ENCODE results near the gene PEAR1. TPM values are rescaled to one million over a fixed set of nuclear protein-coding genes. Genes with fewer than 3 reads are reported as not detected.

PEAR1 gene, protein sequence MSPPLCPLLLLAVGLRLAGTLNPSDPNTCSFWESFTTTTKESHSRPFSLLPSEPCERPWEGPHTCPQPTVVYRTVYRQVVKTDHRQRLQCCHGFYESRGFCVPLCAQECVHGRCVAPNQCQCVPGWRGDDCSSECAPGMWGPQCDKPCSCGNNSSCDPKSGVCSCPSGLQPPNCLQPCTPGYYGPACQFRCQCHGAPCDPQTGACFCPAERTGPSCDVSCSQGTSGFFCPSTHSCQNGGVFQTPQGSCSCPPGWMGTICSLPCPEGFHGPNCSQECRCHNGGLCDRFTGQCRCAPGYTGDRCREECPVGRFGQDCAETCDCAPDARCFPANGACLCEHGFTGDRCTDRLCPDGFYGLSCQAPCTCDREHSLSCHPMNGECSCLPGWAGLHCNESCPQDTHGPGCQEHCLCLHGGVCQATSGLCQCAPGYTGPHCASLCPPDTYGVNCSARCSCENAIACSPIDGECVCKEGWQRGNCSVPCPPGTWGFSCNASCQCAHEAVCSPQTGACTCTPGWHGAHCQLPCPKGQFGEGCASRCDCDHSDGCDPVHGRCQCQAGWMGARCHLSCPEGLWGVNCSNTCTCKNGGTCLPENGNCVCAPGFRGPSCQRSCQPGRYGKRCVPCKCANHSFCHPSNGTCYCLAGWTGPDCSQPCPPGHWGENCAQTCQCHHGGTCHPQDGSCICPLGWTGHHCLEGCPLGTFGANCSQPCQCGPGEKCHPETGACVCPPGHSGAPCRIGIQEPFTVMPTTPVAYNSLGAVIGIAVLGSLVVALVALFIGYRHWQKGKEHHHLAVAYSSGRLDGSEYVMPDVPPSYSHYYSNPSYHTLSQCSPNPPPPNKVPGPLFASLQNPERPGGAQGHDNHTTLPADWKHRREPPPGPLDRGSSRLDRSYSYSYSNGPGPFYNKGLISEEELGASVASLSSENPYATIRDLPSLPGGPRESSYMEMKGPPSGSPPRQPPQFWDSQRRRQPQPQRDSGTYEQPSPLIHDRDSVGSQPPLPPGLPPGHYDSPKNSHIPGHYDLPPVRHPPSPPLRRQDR
- 1.00 and 1.2 TPM in 2 replicates for total RNA-seq

DNA sequence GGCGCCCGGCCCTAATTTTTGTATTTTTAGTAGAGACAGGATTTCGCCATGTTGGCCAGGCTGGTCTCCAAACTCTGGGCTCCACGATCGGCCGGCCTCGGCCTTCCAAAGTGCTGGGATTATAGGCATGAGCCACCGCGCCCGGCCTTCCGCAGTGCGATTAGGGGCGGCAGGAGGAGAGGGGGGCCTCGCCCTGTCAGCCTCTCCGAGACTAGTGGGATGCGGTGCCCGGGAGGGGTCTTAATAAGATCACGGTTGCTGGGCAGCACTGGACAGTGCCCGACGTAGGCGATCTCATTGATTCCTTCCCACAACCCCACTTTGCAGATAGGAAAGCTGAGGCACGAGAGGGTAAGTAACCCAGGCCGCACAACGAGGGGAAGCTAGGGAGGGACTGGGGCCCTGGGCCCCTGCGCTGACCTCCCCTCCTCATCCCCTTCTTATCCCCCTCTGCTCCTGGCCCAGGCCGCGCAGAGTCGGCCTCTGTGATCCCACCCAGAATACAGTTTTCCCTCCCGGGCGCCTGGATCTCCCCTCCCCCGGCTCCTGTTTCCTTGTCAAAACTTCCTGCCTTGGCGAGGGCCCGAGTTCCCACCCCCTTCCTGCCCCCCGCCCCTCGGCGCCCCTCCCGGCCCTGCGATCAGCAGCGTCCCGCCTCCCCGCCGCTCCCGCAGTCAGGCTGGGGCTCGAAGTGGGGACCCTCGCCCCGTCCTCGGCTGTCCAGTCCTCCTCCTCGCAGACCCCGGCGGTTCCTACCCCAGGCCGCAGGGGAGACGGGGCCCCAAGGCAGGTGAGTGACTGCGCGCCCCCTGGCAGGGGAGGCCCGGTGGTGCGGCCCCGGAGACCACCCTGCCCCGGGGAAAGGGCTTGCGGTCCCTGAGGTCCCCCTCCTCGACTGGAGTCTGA, at the start of gene PEAR1:
Gene PEAR1 (plus strand): TSS at position 671 of the 906 bp plus-strand sequence. CDS start 10,209 bp downstream, outside the sequence.

DNA sequence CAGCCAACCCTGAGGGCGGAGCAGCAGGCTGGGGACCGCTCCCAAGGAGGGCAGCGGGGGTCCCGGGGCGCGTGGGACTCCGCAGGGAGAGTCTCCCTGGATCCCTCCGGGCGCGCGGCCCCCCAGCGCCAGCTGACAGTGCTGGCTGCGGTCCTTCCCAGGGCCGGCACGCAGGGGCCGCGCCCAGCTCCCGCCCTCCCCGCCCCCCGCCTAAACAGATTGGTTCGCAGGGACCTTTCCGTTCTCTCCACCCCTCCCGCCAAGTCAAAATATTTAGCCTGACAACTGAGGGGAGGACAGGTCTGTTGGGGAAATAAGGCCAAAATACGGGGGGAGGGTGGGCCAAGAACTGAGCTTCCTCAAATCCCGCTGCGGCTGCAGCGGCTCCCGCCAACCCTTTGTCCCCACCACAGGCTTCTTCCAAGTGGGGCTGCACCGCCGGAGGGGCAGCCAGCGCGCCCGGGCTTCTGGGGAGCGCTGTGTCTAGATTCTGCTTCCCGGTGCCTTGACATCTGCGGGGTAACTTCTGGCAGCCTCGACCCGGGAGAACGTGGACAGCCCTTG, 34.5 kb upstream of the PEAR1 start, which contains the start of gene INSRR:
Gene INSRR (minus strand): TSS at position 159 of the 564 bp plus-strand sequence. CDS start 496 bp downstream, outside the sequence.

DNA sequence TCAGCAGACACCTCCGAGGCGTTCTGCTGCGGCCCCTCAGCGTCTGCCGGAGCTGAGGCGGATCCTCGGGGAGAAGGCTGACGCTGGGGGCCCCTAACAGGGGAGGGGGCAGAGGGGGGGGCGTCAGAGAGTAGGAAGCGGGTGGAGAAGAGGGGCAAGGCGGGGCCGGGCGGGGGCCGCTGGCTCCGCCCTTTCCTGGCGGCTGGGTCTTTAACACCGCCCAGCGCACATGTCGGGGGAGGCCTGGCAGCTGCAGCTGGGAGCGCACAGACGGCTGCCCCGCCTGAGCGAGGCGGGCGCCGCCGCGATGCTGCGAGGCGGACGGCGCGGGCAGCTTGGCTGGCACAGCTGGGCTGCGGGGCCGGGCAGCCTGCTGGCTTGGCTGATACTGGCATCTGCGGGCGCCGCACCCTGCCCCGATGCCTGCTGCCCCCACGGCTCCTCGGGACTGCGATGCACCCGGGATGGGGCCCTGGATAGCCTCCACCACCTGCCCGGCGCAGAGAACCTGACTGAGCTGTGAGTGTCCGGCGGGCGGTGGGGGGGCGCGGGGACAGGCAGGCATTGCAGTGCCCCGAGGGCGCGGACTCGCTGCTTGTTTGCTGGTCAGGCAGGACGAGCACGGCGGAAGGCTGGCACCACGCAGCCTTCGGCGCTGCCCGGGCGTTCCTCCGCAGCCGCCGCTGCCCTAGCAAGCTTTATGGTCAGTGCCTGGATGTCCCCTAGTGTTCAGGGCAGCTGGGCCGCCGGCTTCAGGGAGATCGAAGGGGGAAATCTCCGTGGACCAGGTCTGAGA, 32.7 kb upstream of the PEAR1 start, which contains the start of gene NTRK1:
Gene NTRK1 (plus strand): TSS at position 238 of the 796 bp plus-strand sequence. CDS start 70 bp downstream, at position 308.

DNA sequence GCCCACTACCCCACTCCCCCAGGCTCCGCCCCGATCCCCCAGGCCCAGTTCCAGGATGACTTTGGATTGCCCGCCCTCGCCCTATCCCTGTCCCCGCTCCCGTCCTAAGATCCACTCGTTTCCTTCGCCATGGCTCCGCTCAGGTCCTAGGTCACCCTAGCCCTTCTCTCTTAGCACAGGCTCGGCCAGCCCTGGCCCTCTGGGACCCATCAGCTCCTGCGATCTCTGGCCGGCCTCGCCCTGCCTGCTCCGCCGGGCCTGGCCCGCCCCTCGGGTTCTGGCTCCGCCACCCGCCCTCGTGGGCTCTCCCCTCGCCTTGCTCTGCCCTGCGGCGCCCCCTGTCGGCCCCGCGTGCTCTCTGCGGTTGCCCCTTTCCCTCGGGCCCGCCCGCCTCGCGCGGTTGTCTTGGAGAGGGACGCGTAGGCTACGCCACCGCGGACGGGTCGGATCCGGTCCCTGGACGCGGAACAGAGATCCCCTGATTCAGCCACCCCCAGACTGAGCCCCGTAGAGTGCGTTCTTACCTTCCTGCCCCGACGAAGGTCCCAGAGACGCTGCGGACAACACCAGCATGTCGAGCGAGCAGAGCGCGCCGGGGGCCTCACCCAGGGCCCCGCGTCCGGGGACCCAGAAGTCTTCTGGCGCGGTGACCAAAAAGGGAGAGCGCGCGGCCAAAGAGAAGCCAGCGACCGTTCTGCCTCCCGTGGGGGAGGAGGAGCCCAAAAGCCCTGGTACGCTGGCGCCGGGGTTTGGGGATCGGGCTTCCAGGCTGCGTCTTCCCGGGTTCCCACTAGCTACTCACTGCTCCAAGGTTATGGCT, 26.9 kb downstream of the PEAR1 start, which contains the start of gene LRRC71:
Gene LRRC71 (plus strand): TSS at position 400 of the 820 bp plus-strand sequence. CDS start 172 bp downstream, at position 572.

Other genes with a start within 250 kb of the PEAR1 start
- gene NES, start 216.3 kb upstream of the PEAR1 start, total RNA-seq: 6.1 and 6.7 TPM in 2 replicates
- gene CRABP2, start 188.1 kb upstream of the PEAR1 start, total RNA-seq: 17.5 and 37.3 TPM in 2 replicates
- 8.1 and 14.3 TPM in 2 replicates for gene METTL25B, start 165.2 kb upstream of the PEAR1 start, total RNA-seq
- 5.5 and 7.5 TPM in 2 replicates for gene ISG20L2, start 165.0 kb upstream of the PEAR1 start, total RNA-seq
- gene MRPL24, start 152.6 kb upstream of the PEAR1 start, total RNA-seq: 65.1 and 66.7 TPM in 2 replicates
- 121 and 125 TPM in 2 replicates for gene HDGF, start 142.0 kb upstream of the PEAR1 start, total RNA-seq
- gene PRCC, start 126.2 kb upstream of the PEAR1 start, total RNA-seq: 8.7 and 10.0 TPM in 2 replicates
- not detected in 2 replicates for gene SH2D2A, start 76.9 kb upstream of the PEAR1 start, total RNA-seq
- gene INSRR, start 34.6 kb upstream of the PEAR1 start, total RNA-seq: not detected in 2 replicates
- gene NTRK1, start 32.9 kb upstream of the PEAR1 start, total RNA-seq: under 0.01 TPM in 1 of 2 replicates, not detected in the other
- gene LRRC71, start 26.9 kb downstream of the PEAR1 start, total RNA-seq: not detected in 2 replicates
- 29.6 and 34.9 TPM in 2 replicates for gene ARHGEF11, start 152.0 kb downstream of the PEAR1 start, total RNA-seq
- gene ETV3L, start 206.1 kb downstream of the PEAR1 start, total RNA-seq: not detected in 2 replicates
- gene ETV3, start 244.7 kb downstream of the PEAR1 start, total RNA-seq: 10.5 and 15.6 TPM in 2 replicates